Hepatocyte (in vitro differentiated cells): ENCODE measurements around the gene TMEM200B.

ENCODE experiments used
- CTCF ChIP-seq: fragments of 200-600 bp; sonication (generic); IDR thresholded peaks from 2 replicates; pipeline ENCODE4 v1.5.1; 2016; ENCODE audit warnings: antibody characterized with exemption, mild to moderate bottlenecking; ENCODE audit not compliant: poor library complexity
- EZH2 ChIP-seq: fragments of 200-600 bp; sonication (generic); IDR thresholded peaks from 2 replicates; pipeline ENCODE4 v1.6.1; 2016; ENCODE audit warnings: antibody characterized with exemption, mild to moderate bottlenecking, borderline replicate concordance
- EZH2phosphoT487 ChIP-seq: fragments of 200-600 bp; sonication (generic); IDR thresholded peaks from one replicate; pipeline ENCODE4 v1.6.1; 2018; ENCODE audit warnings: antibody characterized with exemption, mild to moderate bottlenecking, low read depth, moderate library complexity; ENCODE audit not compliant: unreplicated experiment, severe bottlenecking

GRCh38 chr1:29112705-29113412 is 10.8 kb downstream of the TMEM200B start:
- TF ChIP-seq CTCF: no peak
- no peak for TF ChIP-seq EZH2
- TF ChIP-seq EZH2phosphoT487: no peak
